ENCODE data around the gene LHFPL2.
"Not testable (repeated sequence)": the region's sequence is repeated elsewhere in the genome, so short reads cannot be mapped to it uniquely, and the experiment has no call there.

DNA sequence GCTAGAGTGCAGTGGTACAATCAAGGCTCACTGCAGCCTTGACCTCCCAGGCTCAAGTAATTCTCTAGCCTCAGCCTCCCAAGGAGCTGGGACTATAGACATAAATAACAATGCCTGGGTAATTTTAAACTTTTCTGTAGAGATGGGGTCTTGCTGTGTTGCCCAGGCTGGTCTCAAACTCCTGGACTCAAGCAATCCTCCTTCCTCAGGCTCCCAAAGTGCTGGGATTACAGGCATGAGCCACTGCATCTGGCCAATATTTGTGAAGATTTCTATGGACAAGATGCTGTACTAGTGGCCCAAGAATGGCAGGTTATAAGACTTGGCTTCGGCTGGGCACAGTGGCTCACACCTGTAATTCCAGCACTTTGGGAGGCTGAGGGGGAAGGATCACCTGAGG, 18.4 kb upstream of the LHFPL2 start:
- not testable (repeated sequence) for TF ChIP-seq EP300, POLR2A (IDR thresholded peaks at IDR 0.05)
- TF ChIP-seq, protein P1, sequence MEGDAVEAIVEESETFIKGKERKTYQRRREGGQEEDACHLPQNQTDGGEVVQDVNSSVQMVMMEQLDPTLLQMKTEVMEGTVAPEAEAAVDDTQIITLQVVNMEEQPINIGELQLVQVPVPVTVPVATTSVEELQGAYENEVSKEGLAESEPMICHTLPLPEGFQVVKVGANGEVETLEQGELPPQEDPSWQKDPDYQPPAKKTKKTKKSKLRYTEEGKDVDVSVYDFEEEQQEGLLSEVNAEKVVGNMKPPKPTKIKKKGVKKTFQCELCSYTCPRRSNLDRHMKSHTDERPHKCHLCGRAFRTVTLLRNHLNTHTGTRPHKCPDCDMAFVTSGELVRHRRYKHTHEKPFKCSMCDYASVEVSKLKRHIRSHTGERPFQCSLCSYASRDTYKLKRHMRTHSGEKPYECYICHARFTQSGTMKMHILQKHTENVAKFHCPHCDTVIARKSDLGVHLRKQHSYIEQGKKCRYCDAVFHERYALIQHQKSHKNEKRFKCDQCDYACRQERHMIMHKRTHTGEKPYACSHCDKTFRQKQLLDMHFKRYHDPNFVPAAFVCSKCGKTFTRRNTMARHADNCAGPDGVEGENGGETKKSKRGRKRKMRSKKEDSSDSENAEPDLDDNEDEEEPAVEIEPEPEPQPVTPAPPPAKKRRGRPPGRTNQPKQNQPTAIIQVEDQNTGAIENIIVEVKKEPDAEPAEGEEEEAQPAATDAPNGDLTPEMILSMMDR (IDR thresholded peaks at IDR 0.05) = not testable (repeated sequence)
